Measurements from ENCODE around the gene CFAP74. TPM values are rescaled to one million over a fixed set of nuclear protein-coding genes. Genes with fewer than 3 reads are reported as not detected.
"Not testable (repeated sequence)": the region's sequence is repeated elsewhere in the genome, so short reads cannot be mapped to it uniquely, and the experiment has no call there.

The CFAP74 gene
- polyA plus RNA-seq, 1 donor from 2014 or later = 0.22 TPM

DNA sequence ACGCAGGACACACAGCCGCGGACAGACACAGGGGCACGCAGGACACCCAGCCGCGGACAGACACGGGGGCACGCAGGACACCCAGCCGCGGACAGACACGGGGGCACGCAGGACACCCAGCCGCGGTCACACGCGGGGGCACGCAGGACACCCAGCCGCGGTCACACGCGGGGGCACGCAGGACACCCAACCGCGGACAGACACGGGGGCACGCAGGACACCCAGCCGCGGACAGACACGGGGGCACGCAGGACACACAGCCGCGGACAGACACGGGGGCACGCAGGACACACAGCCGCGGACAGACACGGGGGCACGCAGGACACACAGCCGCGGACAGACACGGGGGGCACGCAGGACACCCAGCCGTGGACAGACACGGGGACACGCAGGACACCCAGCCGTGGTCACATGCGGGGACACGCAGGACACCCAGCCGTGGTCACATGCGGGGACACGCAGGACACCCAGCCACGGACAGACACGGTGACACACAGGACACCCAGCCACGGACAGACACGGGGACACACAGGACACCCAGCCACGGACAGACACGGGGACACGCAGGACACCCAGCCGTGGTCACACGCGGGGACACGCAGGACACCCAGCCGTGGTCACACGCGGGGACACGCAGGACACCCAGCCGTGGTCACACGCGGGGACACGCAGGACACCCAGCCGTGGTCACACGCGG lies 21.8 kb downstream of the CFAP74 start:
- H3K9ac ChIP-seq (ENCODE audit: low read length); H3K36me3 ChIP-seq (ENCODE audit: insufficient read depth, low read length): not testable (repeated sequence)

GRCh38 chr1:1981142-1981500 lies 22.5 kb downstream of the CFAP74 start:
- Histone ChIP-seq H3K27me3 (ENCODE audit: insufficient read depth, low read depth, low read length) (no peaks in the 10 kb centered on the region), H2AFZ (ENCODE audit: low read depth, low read length) (no peak overlapping the region), H3K4me3 (ENCODE audit: low read length) (no peak overlapping the region), H3K79me2 (replicated peaks; ENCODE audit: insufficient read depth, low read length) (no peaks in the 10 kb centered on the region), H3K9me3 (ENCODE audit: low read length) (no peaks in the 10 kb centered on the region), H3K9ac (ENCODE audit: low read length) (no peak overlapping the region), H4K20me1 (ENCODE audit: insufficient read depth) (no peaks in the 10 kb centered on the region), H3K27ac (ENCODE audit: low read length) (no peak overlapping the region), H3K36me3 (ENCODE audit: insufficient read depth, low read length) (no peaks in the 10 kb centered on the region), H3F3A (ENCODE audit: insufficient read depth, low read length, poor library complexity, severe bottlenecking) (no peaks in the 10 kb centered on the region), H3K9me2 (ENCODE audit: insufficient read depth, low read length) (no peaks in the 10 kb centered on the region), H3K4me2 (ENCODE audit: low read length) (no peak overlapping the region)
- TF ChIP-seq EP300 (conservative IDR thresholded peaks at IDR 0.05; ENCODE audit: poor library complexity, severe bottlenecking) (no peak), MXI1 (conservative IDR thresholded peaks at IDR 0.05; ENCODE audit: poor library complexity, severe bottlenecking) (no peak), EZH2 (IDR thresholded peaks at IDR 0.05; ENCODE audit: borderline replicate concordance, insufficient read depth, low read length, poor library complexity, severe bottlenecking) (no peak), SMC3 (conservative IDR thresholded peaks at IDR 0.05; ENCODE audit: poor library complexity) (no peak), POLR2AphosphoS5 (IDR thresholded peaks at IDR 0.05) (no peak), REST (IDR thresholded peaks at IDR 0.05; ENCODE audit: borderline replicate concordance) (no peak), CTCF (IDR thresholded peaks at IDR 0.05; ENCODE audit: poor library complexity, severe bottlenecking) (no peak), TAF1 (IDR thresholded peaks at IDR 0.05; ENCODE audit: low read depth) (no peak), RAD21 (conservative IDR thresholded peaks at IDR 0.05) (no peak)

More for the DNA sequence above, 21.8 kb downstream of the CFAP74 start:
- H2AFZ ChIP-seq (ENCODE audit: low read depth, low read length); H3K27me3 ChIP-seq (ENCODE audit: insufficient read depth, low read depth, low read length); H3F3A ChIP-seq (ENCODE audit: insufficient read depth, low read length, poor library complexity, severe bottlenecking); H3K4me2 ChIP-seq (ENCODE audit: low read length); H3K79me2 ChIP-seq (replicated peaks; ENCODE audit: insufficient read depth, low read length); H3K9me2 ChIP-seq (ENCODE audit: insufficient read depth, low read length); H3K4me3 ChIP-seq (ENCODE audit: low read length); H3K27ac ChIP-seq (ENCODE audit: low read length); H4K20me1 ChIP-seq (ENCODE audit: insufficient read depth); H3K9me3 ChIP-seq (ENCODE audit: low read length): not testable (repeated sequence)

Data from neural cell (in vitro differentiated cells).